Liver (tissue), 9 donors: ENCODE results near the gene SHISA4. TPM values are rescaled to one million over a fixed set of nuclear protein-coding genes. Genes with fewer than 3 reads are reported as not detected.

Experiments
- DNase-seq: peaks from one replicate; pipeline ENCODE4 v3.0.0-alpha.2; 2017; ENCODE audit warnings: low spot score
- H3K27ac ChIP-seq, 2 donors: one replicate each; pipeline ENCODE4 v1.7.0; 2013; ENCODE audit warnings: inconsistent platforms in 2 of 2, low read length in 2 of 2, control low read depth in 1 of 2, low read depth in 1 of 2, mild to moderate bottlenecking in 1 of 2
- H3K27me3 ChIP-seq, 4 donors: one replicate each; pipeline versions ENCODE4 v1.6.1 to v1.7.0; 2013; ENCODE audit warnings: low read length in 3 of 4, inconsistent platforms in 1 of 4, mild to moderate bottlenecking in 1 of 4, moderate library complexity in 1 of 4; ENCODE audit not compliant: control insufficient read depth in 4 of 4, insufficient read depth in 4 of 4
- H3K36me3 ChIP-seq, 4 donors: one replicate each; pipeline versions ENCODE4 v1.6.1 to v1.7.0; 2013; ENCODE audit warnings: low read length in 3 of 4, mild to moderate bottlenecking in 3 of 4, low read depth in 1 of 4, moderate library complexity in 1 of 4; ENCODE audit not compliant: control insufficient read depth in 4 of 4, insufficient read depth in 3 of 4
- H3K4me1 ChIP-seq, 4 donors: one replicate each; pipeline versions ENCODE4 v1.6.1 to v1.7.0; 2013; ENCODE audit warnings: low read length in 3 of 4, mild to moderate bottlenecking in 3 of 4, moderate library complexity in 1 of 4; ENCODE audit not compliant: control insufficient read depth in 4 of 4, insufficient read depth in 4 of 4
- H3K4me3 ChIP-seq, 3 donors: one replicate each; pipeline versions ENCODE4 v1.6.1 to v1.7.0; 2013; ENCODE audit warnings: low read length in 3 of 3, control low read depth in 1 of 3, low read depth in 1 of 3, mild to moderate bottlenecking in 1 of 3
- H3K9ac ChIP-seq, 2 donors: one replicate each; pipeline ENCODE4 v1.7.0; 2013; ENCODE audit warnings: low read length in 2 of 2, mild to moderate bottlenecking in 2 of 2, moderate library complexity in 2 of 2, control low read depth in 1 of 2, low read depth in 1 of 2
- H3K9me3 ChIP-seq, 4 donors: one replicate each; pipeline versions ENCODE4 v1.6.1 to v1.7.0; 2013; ENCODE audit warnings: low read length in 3 of 4; ENCODE audit not compliant: control insufficient read depth in 4 of 4
- EGR1 ChIP-seq, 2 donors: IDR thresholded peaks; 2 replicates each; pipeline ENCODE4 v1.6.1; 2016 to 2018; ENCODE audit warnings: antibody characterized with exemption in 2 of 2, low read depth in 2 of 2
- FOXA1 ChIP-seq: IDR thresholded peaks from 2 replicates; pipeline ENCODE4 v1.6.1; 2016; ENCODE audit warnings: antibody characterized with exemption
- FOXA2 ChIP-seq: IDR thresholded peaks from 2 replicates; pipeline ENCODE4 v1.6.1; 2016; ENCODE audit warnings: antibody characterized with exemption
- GABPA ChIP-seq, 2 donors: IDR thresholded peaks in 1 of 2; conservative IDR thresholded peaks in 1 of 2; 2 replicates each; pipeline ENCODE4 v1.6.1; 2016; ENCODE audit warnings: antibody characterized with exemption in 2 of 2, mild to moderate bottlenecking in 1 of 2, moderate library complexity in 1 of 2
- HNF4A ChIP-seq, 2 donors: conservative IDR thresholded peaks; 2 replicates each; pipeline ENCODE4 v1.6.1; 2016; ENCODE audit warnings: antibody characterized with exemption in 2 of 2, mild to moderate bottlenecking in 2 of 2
- HNF4G ChIP-seq: IDR thresholded peaks from 2 replicates; pipeline ENCODE4 v1.6.1; 2016; ENCODE audit warnings: antibody characterized with exemption
- JUND ChIP-seq, 2 donors: IDR thresholded peaks; 2 replicates each; pipeline ENCODE4 v1.6.1; 2016; ENCODE audit warnings: antibody characterized with exemption in 2 of 2
- NR2F2 ChIP-seq: IDR thresholded peaks from 2 replicates; pipeline ENCODE4 v1.6.1; 2016; ENCODE audit warnings: antibody characterized with exemption
- RAD21 ChIP-seq, 2 donors: IDR thresholded peaks; 2 replicates each; pipeline ENCODE4 v1.6.1; 2016; ENCODE audit warnings: antibody characterized with exemption in 2 of 2, mild to moderate bottlenecking in 2 of 2
- RXRA ChIP-seq, 2 donors: IDR thresholded peaks; 2 replicates each; pipeline ENCODE4 v1.6.1; 2017 to 2018; ENCODE audit warnings: antibody characterized with exemption in 2 of 2, mild to moderate bottlenecking in 1 of 2
- SP1 ChIP-seq: IDR thresholded peaks from 2 replicates; pipeline ENCODE4 v1.6.1; 2018; ENCODE audit warnings: antibody characterized with exemption, mild to moderate bottlenecking
- TAF1 ChIP-seq: conservative IDR thresholded peaks from 2 replicates; pipeline ENCODE4 v1.6.1; 2016; ENCODE audit warnings: antibody characterized with exemption, mild to moderate bottlenecking
- YY1 ChIP-seq: IDR thresholded peaks from 2 replicates; pipeline ENCODE4 v1.6.1; 2016; ENCODE audit warnings: antibody characterized with exemption, mild to moderate bottlenecking
- WGBS: extraction: QIAGEN DNeasy Blood & Tissue Kit; methylation state at CpG from one replicate; pipeline ENCODE4 v1.1.7; 2013; 5-methylcytosine and 5-hydroxymethylcytosine counted together
- polyA plus RNA-seq, 2 donors: library from polyadenylated mRNA; stranded (reverse) in 1 of 2; unstranded in 1 of 2; fragments of 200-250 nt in 1 of 2; fragments of >200 nt in 1 of 2; fragmentation: Nextera tagmentation in 1 of 2; extraction: Ambion mirVana in 1 of 2; gene quantifications; one replicate each; pipeline versions ENCODE4 v1.2.1 to v1.2.3, GENCODE V29; 2013 to 2015
- total RNA-seq, 2 donors: library from RNA; depleted of rRNA; stranded (reverse); fragments of >200 nt; gene quantifications; one replicate each; pipeline ENCODE4 v1.2.3, GENCODE V29; 2014
- TF ChIP-seq, protein P1 (sequence below): fragments of 150-350 bp; IDR thresholded peaks from 2 replicates; pipeline ENCODE4 v1.5.1; 2017; ENCODE audit warnings: improper control_type of control experiment, low read depth, low read length; ENCODE audit not compliant: missing input control
- TF ChIP-seq, protein P2 (sequence below): IDR thresholded peaks from 2 replicates; pipeline ENCODE4 v1.6.1; 2016; ENCODE audit warnings: antibody characterized with exemption
- TF ChIP-seq, protein P3 (sequence below): IDR thresholded peaks from 2 replicates; pipeline ENCODE4 v1.6.1; 2016; ENCODE audit warnings: antibody characterized with exemption, mild to moderate bottlenecking
- TF ChIP-seq, protein P4 (sequence below): IDR thresholded peaks from 2 replicates; pipeline ENCODE4 v1.6.1; 2016; ENCODE audit warnings: antibody characterized with exemption
- TF ChIP-seq, protein P5 (sequence below): IDR thresholded peaks from 2 replicates; pipeline ENCODE4 v1.6.1; 2016; ENCODE audit warnings: antibody characterized with exemption
- donor health status: healthy.
- donor health status: healthy.
- donor health status: healthy.
- donor health status: healthy.
- donor health status: healthy.

Gene SHISA4
- total and polyA plus RNA-seq, 4 donors = 0.47 to 4.1 (median 2.1) TPM

DNA sequence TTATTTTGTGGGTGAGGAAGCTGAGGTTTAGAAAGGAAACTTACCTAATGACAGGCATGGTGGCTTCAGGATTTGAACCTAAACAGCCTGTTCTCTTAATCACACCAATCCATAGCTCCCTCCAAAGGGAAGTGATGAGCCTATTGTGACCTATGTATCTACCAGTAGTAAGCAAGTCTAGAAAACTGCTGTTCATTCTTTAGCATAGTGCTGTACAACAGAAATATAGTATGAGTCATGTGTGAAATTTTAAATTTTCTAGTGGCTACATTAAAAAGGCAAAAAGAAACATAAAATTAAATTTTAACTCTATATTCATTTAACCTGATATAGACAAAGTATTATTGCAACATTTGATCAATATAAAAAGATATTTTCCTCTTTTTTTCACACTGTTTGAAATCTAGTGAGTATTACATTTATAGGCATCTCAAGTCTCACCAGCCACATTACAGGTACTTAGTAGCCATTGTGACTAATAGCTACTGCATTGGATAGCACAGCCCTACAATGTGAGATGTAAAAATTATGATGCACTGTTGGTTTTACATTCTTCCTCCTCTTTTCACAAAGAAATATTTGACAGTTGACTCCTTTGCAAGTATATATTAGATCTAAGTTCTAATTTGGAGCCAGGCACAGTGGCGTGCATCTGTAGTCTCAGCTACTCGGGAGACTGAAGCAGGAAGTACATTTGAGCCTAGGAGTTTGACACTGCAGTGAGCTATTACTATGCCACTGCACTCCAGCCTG lies 43.2 kb upstream of the SHISA4 start:
- Histone ChIP-seq H3K27ac (no peak overlapping the region), H3K9me3 (no peaks in the 10 kb centered on the region), H3K4me3 (no peak overlapping the region), H3K36me3 (peaks cover 0 to 3% (median 1%) of the 10 kb centered on the region in 4 donors), H3K27me3 (no peaks in the 10 kb centered on the region), H3K4me1 (peaks cover 13 to 41% (median 31%) of the 10 kb centered on the region in 4 donors), H3K9ac (no peak overlapping the region)
- TF ChIP-seq RAD21 (IDR thresholded peaks at IDR 0.05) = no peak
- no peak for TF ChIP-seq EGR1 (IDR thresholded peaks at IDR 0.05; ENCODE audit: low read depth in 2 of 2)
- TF ChIP-seq HNF4A (conservative IDR thresholded peaks at IDR 0.05) = no peak
- no peak for TF ChIP-seq YY1
- TF ChIP-seq FOXA1 = no peak
- no peak for TF ChIP-seq RXRA (IDR thresholded peaks at IDR 0.05)
- TF ChIP-seq, protein P1, sequence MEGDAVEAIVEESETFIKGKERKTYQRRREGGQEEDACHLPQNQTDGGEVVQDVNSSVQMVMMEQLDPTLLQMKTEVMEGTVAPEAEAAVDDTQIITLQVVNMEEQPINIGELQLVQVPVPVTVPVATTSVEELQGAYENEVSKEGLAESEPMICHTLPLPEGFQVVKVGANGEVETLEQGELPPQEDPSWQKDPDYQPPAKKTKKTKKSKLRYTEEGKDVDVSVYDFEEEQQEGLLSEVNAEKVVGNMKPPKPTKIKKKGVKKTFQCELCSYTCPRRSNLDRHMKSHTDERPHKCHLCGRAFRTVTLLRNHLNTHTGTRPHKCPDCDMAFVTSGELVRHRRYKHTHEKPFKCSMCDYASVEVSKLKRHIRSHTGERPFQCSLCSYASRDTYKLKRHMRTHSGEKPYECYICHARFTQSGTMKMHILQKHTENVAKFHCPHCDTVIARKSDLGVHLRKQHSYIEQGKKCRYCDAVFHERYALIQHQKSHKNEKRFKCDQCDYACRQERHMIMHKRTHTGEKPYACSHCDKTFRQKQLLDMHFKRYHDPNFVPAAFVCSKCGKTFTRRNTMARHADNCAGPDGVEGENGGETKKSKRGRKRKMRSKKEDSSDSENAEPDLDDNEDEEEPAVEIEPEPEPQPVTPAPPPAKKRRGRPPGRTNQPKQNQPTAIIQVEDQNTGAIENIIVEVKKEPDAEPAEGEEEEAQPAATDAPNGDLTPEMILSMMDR = no peak
- TF ChIP-seq, protein P2, sequence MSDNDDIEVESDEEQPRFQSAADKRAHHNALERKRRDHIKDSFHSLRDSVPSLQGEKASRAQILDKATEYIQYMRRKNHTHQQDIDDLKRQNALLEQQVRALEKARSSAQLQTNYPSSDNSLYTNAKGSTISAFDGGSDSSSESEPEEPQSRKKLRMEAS = no peak
- TF ChIP-seq SP1 = no peak
- 83% methylated on average over 2 of the region's 2 CpGs for WGBS
- DNase-seq = no peak

DNA sequence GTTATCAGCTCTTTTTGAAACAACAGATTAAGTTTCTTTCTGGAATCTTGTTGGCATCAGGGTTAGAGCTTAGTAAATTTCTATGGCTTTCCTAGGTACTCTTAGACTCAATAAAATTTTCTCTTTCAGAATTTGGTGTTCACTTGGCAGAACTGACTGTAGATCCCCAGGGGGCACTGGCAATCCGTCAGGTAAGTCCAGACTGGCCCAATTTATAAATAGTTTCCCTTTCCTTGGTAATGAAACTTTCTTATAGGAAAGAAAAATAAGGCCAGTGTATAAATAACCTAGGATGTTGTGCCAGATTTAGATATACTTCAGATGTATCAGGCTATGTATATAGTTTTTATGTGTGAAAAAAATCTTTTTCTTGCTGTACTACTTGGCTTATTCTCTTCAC lies 41.5 kb upstream of the SHISA4 start:
- no peaks in the 10 kb centered on the region for H3K27me3 ChIP-seq
- no peak overlapping the region for H3K4me3 ChIP-seq
- peaks cover 12 to 40% (median 31%) of the 10 kb centered on the region in 4 donors for H3K4me1 ChIP-seq
- TF ChIP-seq EGR1 (IDR thresholded peaks at IDR 0.05; ENCODE audit: low read depth in 2 of 2) (no peak), TAF1 (no peak), SP1 (no peak), HNF4G (no peak), HNF4A (conservative IDR thresholded peaks at IDR 0.05) (no peak), RAD21 (IDR thresholded peaks at IDR 0.05) (no peak), NR2F2 (no peak), YY1 (no peak), FOXA2 (no peak), RXRA (IDR thresholded peaks at IDR 0.05) (no peak), JUND (IDR thresholded peaks at IDR 0.05) (no peak), GABPA (IDR thresholded peaks at IDR 0.05 in 1 of 2, conservative IDR thresholded peaks at IDR 0.05 in 1 of 2) (no peak)
- TF ChIP-seq, protein P3, sequence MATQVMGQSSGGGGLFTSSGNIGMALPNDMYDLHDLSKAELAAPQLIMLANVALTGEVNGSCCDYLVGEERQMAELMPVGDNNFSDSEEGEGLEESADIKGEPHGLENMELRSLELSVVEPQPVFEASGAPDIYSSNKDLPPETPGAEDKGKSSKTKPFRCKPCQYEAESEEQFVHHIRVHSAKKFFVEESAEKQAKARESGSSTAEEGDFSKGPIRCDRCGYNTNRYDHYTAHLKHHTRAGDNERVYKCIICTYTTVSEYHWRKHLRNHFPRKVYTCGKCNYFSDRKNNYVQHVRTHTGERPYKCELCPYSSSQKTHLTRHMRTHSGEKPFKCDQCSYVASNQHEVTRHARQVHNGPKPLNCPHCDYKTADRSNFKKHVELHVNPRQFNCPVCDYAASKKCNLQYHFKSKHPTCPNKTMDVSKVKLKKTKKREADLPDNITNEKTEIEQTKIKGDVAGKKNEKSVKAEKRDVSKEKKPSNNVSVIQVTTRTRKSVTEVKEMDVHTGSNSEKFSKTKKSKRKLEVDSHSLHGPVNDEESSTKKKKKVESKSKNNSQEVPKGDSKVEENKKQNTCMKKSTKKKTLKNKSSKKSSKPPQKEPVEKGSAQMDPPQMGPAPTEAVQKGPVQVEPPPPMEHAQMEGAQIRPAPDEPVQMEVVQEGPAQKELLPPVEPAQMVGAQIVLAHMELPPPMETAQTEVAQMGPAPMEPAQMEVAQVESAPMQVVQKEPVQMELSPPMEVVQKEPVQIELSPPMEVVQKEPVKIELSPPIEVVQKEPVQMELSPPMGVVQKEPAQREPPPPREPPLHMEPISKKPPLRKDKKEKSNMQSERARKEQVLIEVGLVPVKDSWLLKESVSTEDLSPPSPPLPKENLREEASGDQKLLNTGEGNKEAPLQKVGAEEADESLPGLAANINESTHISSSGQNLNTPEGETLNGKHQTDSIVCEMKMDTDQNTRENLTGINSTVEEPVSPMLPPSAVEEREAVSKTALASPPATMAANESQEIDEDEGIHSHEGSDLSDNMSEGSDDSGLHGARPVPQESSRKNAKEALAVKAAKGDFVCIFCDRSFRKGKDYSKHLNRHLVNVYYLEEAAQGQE = no peak
- TF ChIP-seq, protein P4, sequence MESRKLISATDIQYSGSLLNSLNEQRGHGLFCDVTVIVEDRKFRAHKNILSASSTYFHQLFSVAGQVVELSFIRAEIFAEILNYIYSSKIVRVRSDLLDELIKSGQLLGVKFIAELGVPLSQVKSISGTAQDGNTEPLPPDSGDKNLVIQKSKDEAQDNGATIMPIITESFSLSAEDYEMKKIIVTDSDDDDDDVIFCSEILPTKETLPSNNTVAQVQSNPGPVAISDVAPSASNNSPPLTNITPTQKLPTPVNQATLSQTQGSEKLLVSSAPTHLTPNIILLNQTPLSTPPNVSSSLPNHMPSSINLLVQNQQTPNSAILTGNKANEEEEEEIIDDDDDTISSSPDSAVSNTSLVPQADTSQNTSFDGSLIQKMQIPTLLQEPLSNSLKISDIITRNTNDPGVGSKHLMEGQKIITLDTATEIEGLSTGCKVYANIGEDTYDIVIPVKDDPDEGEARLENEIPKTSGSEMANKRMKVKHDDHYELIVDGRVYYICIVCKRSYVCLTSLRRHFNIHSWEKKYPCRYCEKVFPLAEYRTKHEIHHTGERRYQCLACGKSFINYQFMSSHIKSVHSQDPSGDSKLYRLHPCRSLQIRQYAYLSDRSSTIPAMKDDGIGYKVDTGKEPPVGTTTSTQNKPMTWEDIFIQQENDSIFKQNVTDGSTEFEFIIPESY = no peak
- TF ChIP-seq, protein P5, sequence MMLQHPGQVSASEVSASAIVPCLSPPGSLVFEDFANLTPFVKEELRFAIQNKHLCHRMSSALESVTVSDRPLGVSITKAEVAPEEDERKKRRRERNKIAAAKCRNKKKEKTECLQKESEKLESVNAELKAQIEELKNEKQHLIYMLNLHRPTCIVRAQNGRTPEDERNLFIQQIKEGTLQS = no peak
- TF ChIP-seq, protein P2 = no peak
- TF ChIP-seq, protein P1 = no peak
- H3K9me3 ChIP-seq = no peaks in the 10 kb centered on the region
- H3K27ac ChIP-seq = no peak overlapping the region
- DNase-seq = no peak
- peaks cover 0 to 9% (median 4%) of the 10 kb centered on the region in 4 donors for H3K36me3 ChIP-seq
- WGBS = 76% methylated on average over 1 of the region's 1 CpG
- no peak overlapping the region for H3K9ac ChIP-seq
